H9 (cell line): ENCODE results near the gene VAV1. TPM values are rescaled to one million over a fixed set of nuclear protein-coding genes. Genes with fewer than 3 reads are reported as not detected.

ENCODE experiments used
- DNase-seq: peaks from one replicate; pipeline ENCODE4 v3.0.0-alpha.2; 2017
- H2AFZ ChIP-seq: one replicate; pipeline ENCODE4 v1.6.1; 2013; ENCODE audit warnings: mild to moderate bottlenecking, low read length, control low read depth, moderate library complexity
- H2AK5ac ChIP-seq: 2 replicates; pipeline ENCODE4 v1.6.1; 2013; ENCODE audit warnings: low read length, control low read depth, mixed read lengths; ENCODE audit not compliant: insufficient read length
- H2BK120ac ChIP-seq: one replicate; pipeline ENCODE4 v1.6.1; 2013; ENCODE audit warnings: low read depth, mild to moderate bottlenecking, low read length, control low read depth, inconsistent platforms; ENCODE audit not compliant: poor library complexity, severe bottlenecking
- H2BK12ac ChIP-seq: 2 replicates; pipeline ENCODE4 v1.6.1; 2013; ENCODE audit warnings: low read length, control low read depth, mixed read lengths, low read depth; ENCODE audit not compliant: insufficient read length
- H2BK15ac ChIP-seq: 2 replicates; pipeline ENCODE4 v1.6.1; 2013; ENCODE audit warnings: low read depth, low read length, control low read depth
- H2BK20ac ChIP-seq: one replicate; pipeline ENCODE4 v1.6.1; 2013; ENCODE audit warnings: low read depth, mild to moderate bottlenecking, low read length, control low read depth, inconsistent platforms; ENCODE audit not compliant: poor library complexity, severe bottlenecking
- H2BK5ac ChIP-seq: 2 replicates; pipeline ENCODE4 v1.6.1; 2013; ENCODE audit warnings: low read length, control low read depth, mixed read lengths; ENCODE audit not compliant: insufficient read length
- H3K14ac ChIP-seq: 2 replicates; pipeline ENCODE4 v1.6.1; 2013; ENCODE audit warnings: low read length, control low read depth; ENCODE audit not compliant: insufficient read depth
- H3K18ac ChIP-seq: 2 replicates; pipeline ENCODE4 v1.6.1; 2013; ENCODE audit warnings: low read depth, mild to moderate bottlenecking, mixed read lengths, low read length, control low read depth; ENCODE audit not compliant: insufficient read length
- H3K23ac ChIP-seq: 2 replicates; pipeline ENCODE4 v1.6.1; 2013; ENCODE audit warnings: low read length, control low read depth, mixed read lengths, low read depth; ENCODE audit not compliant: insufficient read length
- H3K23me2 ChIP-seq: 2 replicates; pipeline ENCODE4 v1.6.1; 2013; ENCODE audit warnings: low read depth, mild to moderate bottlenecking, mixed read lengths, low read length, control low read depth; ENCODE audit not compliant: insufficient read length, poor library complexity, severe bottlenecking
- H3K27ac ChIP-seq: 2 replicates; pipeline ENCODE4 v1.5.1; 2013; ENCODE audit warnings: low read length, control low read depth, mixed read lengths, low read depth; ENCODE audit not compliant: insufficient read length
- H3K27me3 ChIP-seq: 2 replicates; pipeline ENCODE4 v1.6.1; 2013; ENCODE audit warnings: low read length, control low read depth, inconsistent platforms; ENCODE audit not compliant: insufficient read depth
- H3K4ac ChIP-seq: 2 replicates; pipeline ENCODE4 v1.6.1; 2013; ENCODE audit warnings: low read depth, mild to moderate bottlenecking, control low read depth, inconsistent platforms, low read length, moderate library complexity
- H3K4me1 ChIP-seq: 2 replicates; pipeline ENCODE4 v1.6.1; 2013; ENCODE audit warnings: low read length, control low read depth, inconsistent platforms; ENCODE audit not compliant: insufficient read depth
- H3K4me2 ChIP-seq: 2 replicates; pipeline ENCODE4 v1.6.1; 2013; ENCODE audit warnings: low read length, control low read depth, mixed read lengths; ENCODE audit not compliant: insufficient read length, insufficient read depth
- H3K56ac ChIP-seq: 2 replicates; pipeline ENCODE4 v1.6.1; 2013; ENCODE audit warnings: low read depth, mild to moderate bottlenecking, mixed read lengths, low read length, control low read depth; ENCODE audit not compliant: insufficient read length
- H3K79me1 ChIP-seq: 2 replicates; pipeline ENCODE4 v1.6.1; 2013; ENCODE audit warnings: low read depth, mild to moderate bottlenecking, moderate library complexity, low read length, control low read depth, inconsistent platforms; ENCODE audit not compliant: insufficient read depth, poor library complexity, severe bottlenecking
- H3K79me2 ChIP-seq: 2 replicates; pipeline ENCODE4 v1.6.1; 2013; ENCODE audit warnings: low read length, control low read depth, inconsistent platforms; ENCODE audit not compliant: insufficient read depth
- H3K9ac ChIP-seq: 2 replicates; pipeline ENCODE4 v1.6.1; 2013; ENCODE audit warnings: low read length, control low read depth, mixed read lengths; ENCODE audit not compliant: insufficient read length; ENCODE audit errors: extremely low read depth
- H3K9me3 ChIP-seq: one replicate; pipeline ENCODE4 v1.6.1; 2013; ENCODE audit warnings: low read depth, low read length, inconsistent platforms; ENCODE audit not compliant: control insufficient read depth
- H3T11ph ChIP-seq: one replicate; pipeline ENCODE4 v1.6.1; 2013; ENCODE audit warnings: mild to moderate bottlenecking, low read length, control low read depth, inconsistent platforms
- H4K20me1 ChIP-seq: one replicate; pipeline ENCODE4 v1.6.1; 2013; ENCODE audit not compliant: control insufficient read depth, insufficient read length, insufficient read depth
- H4K5ac ChIP-seq: 2 replicates; pipeline ENCODE4 v1.6.1; 2013; ENCODE audit warnings: low read depth, mild to moderate bottlenecking, mixed read lengths, low read length, control low read depth; ENCODE audit not compliant: insufficient read length
- H4K8ac ChIP-seq: replicated peaks from 2 replicates; pipeline ENCODE4 v1.6.1; 2013; ENCODE audit warnings: low read length, control low read depth, mixed read lengths, low read depth; ENCODE audit not compliant: insufficient read length
- H4K91ac ChIP-seq: 2 replicates; pipeline ENCODE4 v1.6.1; 2013; ENCODE audit warnings: low read depth, mild to moderate bottlenecking, moderate library complexity, mixed read lengths, low read length, control low read depth; ENCODE audit not compliant: insufficient read length
- H3K27ac Mint-ChIP-seq, 3 experiments: 2 replicates in 2 of 3; 3 replicates in 1 of 3; pipeline ENCODE4 v1.8.0; 2020 to 2021; ENCODE audit warnings: mixed read lengths in 3 of 3, mild to moderate bottlenecking in 1 of 3, moderate library complexity in 1 of 3
- H3K27me3 Mint-ChIP-seq: 2 replicates; pipeline ENCODE4 v1.8.0; 2021; ENCODE audit warnings: low read depth, mild to moderate bottlenecking, moderate library complexity, mixed read lengths
- H3K36me3 Mint-ChIP-seq, 3 experiments: 2 replicates in 2 of 3; 3 replicates in 1 of 3; pipeline ENCODE4 v1.8.0; 2020 to 2021; ENCODE audit warnings: low read depth in 3 of 3, mixed read lengths in 3 of 3; ENCODE audit not compliant: insufficient read depth in 1 of 3
- H3K4me1 Mint-ChIP-seq, 2 experiments: 2 replicates each; pipeline ENCODE4 v1.8.0; 2020; ENCODE audit warnings: mixed read lengths in 2 of 2
- H3K4me3 Mint-ChIP-seq, 2 experiments: 2 replicates in 1 of 2; 3 replicates in 1 of 2; pipeline ENCODE4 v1.8.0; 2020 to 2021; ENCODE audit warnings: mild to moderate bottlenecking in 2 of 2, mixed read lengths in 2 of 2, moderate library complexity in 1 of 2
- H3K9me3 Mint-ChIP-seq, 2 experiments: 2 replicates in 1 of 2; 3 replicates in 1 of 2; pipeline ENCODE4 v1.8.0; 2020; ENCODE audit warnings: mild to moderate bottlenecking in 2 of 2, mixed read lengths in 2 of 2, moderate library complexity in 1 of 2
- WGBS: extraction: QIAGEN DNeasy Blood & Tissue Kit; methylation state at CpG from one replicate; pipeline ENCODE4 v1.1.7; 2013; ENCODE audit warnings: missing lambda C conversion rate, low lambda C conversion rate, mixed read lengths; ENCODE audit not compliant: insufficient read length; ENCODE audit errors: extremely low coverage; 5-methylcytosine and 5-hydroxymethylcytosine counted together
- total RNA-seq: library from RNA; stranded (reverse); gene quantifications from 2 replicates; pipeline ENCODE4 v1.2.1, GENCODE V29; 2021
- TF ChIP-seq, protein P1 (sequence below): fragments of 200-600 bp; sonication (generic); conservative IDR thresholded peaks from 3 replicates; pipeline ENCODE4 v1.8.0; 2021; ENCODE audit warnings: antibody characterized with exemption, mild to moderate bottlenecking

Gene VAV1
- total RNA-seq, 1 experiment from 2014 or later = 0.90 TPM

- Mint-ChIP-seq H3K4me3 (no peak overlapping the region; a peak in 1 of 5 replicates), H3K27me3 (no peaks in the 10 kb centered on the region; the same call in 1 of the 2 replicates), H3K36me3 (peaks cover 5 to 16% (median 12%) of the 10 kb centered on the region in 3 experiments; a peak in 6 of 7 replicates), H3K4me1 (peaks cover 14 to 25% of the 10 kb centered on the region in 2 experiments), H3K9me3 (peaks cover 0 to under 1% of the 10 kb centered on the region in 2 experiments; a peak in 1 of 5 replicates), H3K27ac (no peak overlapping the region)
- no peak overlapping the region for H2BK120ac ChIP-seq
- no peak overlapping the region for H3K9ac ChIP-seq
- H3K18ac ChIP-seq = no peak overlapping the region
- H3K27me3 ChIP-seq = no peaks in the 10 kb centered on the region
- TF ChIP-seq, protein P1, sequence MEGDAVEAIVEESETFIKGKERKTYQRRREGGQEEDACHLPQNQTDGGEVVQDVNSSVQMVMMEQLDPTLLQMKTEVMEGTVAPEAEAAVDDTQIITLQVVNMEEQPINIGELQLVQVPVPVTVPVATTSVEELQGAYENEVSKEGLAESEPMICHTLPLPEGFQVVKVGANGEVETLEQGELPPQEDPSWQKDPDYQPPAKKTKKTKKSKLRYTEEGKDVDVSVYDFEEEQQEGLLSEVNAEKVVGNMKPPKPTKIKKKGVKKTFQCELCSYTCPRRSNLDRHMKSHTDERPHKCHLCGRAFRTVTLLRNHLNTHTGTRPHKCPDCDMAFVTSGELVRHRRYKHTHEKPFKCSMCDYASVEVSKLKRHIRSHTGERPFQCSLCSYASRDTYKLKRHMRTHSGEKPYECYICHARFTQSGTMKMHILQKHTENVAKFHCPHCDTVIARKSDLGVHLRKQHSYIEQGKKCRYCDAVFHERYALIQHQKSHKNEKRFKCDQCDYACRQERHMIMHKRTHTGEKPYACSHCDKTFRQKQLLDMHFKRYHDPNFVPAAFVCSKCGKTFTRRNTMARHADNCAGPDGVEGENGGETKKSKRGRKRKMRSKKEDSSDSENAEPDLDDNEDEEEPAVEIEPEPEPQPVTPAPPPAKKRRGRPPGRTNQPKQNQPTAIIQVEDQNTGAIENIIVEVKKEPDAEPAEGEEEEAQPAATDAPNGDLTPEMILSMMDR = no peak
- H3K23ac ChIP-seq = no peak overlapping the region
- no peak overlapping the region for H2BK12ac ChIP-seq
- H2AK5ac ChIP-seq = no peak overlapping the region
- no peak overlapping the region for H3K4ac ChIP-seq
- H3K79me2 ChIP-seq = no peaks in the 10 kb centered on the region
- no peak overlapping the region for H2BK20ac ChIP-seq
- no peak overlapping the region for H4K8ac ChIP-seq
- H3K23me2 ChIP-seq = peaks cover 6% of the 10 kb centered on the region
- H4K5ac ChIP-seq = no peak overlapping the region
- DNase-seq = peak; percentile 32
- H3K9me3 ChIP-seq = no peaks in the 10 kb centered on the region
- no peaks in the 10 kb centered on the region; the same call in 1 of the 2 replicates for H3K4me1 ChIP-seq
- H2BK5ac ChIP-seq = no peak overlapping the region
- H3K79me1 ChIP-seq = no peaks in the 10 kb centered on the region
- H3T11ph ChIP-seq = no peak overlapping the region
- no peak overlapping the region for H3K4me2 ChIP-seq
- WGBS = no CpG with 5 or more reads among the region's 30 CpGs
- no peak overlapping the region for H3K27ac ChIP-seq
- no peak overlapping the region; the same call in 1 of the 2 replicates for H2BK15ac ChIP-seq
- no peak overlapping the region for H4K91ac ChIP-seq
- no peak overlapping the region for H3K14ac ChIP-seq
- no peak overlapping the region for H3K56ac ChIP-seq
- H2AFZ ChIP-seq = no peak overlapping the region
- H4K20me1 ChIP-seq = peaks cover 2% of the 10 kb centered on the region
Measured at GRCh38 chr19:6730941-6731670, 41.4 kb upstream of the VAV1 start.
